HG03521 (cell line): ENCODE data around the gene ITGAD.

Source experiments
- ATAC-seq: cut with Tn5 transposase; IDR thresholded peaks from one replicate; pipeline ENCODE4 v1.9.1; 2021; ENCODE audit warnings: mild to moderate bottlenecking, moderate library complexity; ENCODE audit not compliant: unreplicated experiment

ITGAD gene

DNA sequence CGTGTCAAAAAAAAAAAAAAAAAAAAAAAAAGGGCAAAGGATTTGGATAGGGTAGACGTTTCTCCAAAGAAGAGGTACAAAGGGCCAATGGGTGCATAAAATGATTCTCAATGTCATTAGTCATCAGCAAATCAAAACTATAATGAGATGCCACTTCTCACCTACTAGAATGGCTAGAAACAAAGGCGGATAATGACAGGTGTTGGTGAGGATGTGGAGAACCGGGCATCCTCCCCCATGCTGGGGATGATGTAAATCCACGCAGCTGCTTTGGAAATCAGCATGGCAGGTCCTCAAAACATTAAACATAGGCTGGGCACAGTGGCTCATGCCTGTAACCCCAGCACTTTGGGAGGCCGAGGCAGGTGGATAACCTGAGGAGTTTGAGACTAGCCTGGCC lies 28.7 kb upstream of the ITGAD start:
- ATAC-seq: no peak

DNA sequence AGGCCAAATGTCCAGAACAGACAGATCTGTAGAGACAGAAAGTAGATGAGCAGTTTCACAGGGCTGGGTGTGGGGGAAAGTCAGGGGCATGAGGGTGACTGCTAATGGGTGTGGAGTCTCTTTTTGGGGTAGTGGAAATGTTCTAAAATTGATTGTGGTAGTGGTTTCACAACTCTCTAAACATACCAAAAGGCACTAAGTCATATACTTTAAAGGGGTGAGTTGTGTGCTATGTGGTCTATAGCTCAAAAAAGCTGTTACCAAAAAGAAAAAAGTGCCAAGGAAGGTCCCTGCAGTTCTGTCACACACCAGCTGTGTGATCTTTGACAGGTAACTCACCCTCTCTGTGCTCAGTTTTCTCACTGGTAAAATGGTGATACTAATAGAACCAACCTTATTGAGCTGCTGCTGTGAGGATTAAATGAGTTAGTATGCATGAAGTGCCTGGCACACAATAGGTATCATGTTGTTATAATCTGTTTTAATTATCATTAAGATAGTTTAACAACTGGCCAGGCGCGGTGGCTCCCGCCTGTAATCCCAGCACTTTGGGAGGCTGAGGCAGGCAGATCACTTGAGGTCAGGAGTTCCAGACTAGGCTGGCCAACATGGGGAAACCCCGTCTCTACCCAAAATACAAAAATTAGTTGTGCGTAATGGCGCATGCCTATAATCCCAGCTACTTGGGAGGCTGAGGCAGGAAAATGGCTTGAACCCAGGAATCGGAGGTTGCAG lies 27.8 kb upstream of the ITGAD start:
- ATAC-seq: peak; percentile 71

- ATAC-seq: no peak
Measured at GRCh38 chr16:31367853-31368252, 25.3 kb upstream of the ITGAD start.

DNA sequence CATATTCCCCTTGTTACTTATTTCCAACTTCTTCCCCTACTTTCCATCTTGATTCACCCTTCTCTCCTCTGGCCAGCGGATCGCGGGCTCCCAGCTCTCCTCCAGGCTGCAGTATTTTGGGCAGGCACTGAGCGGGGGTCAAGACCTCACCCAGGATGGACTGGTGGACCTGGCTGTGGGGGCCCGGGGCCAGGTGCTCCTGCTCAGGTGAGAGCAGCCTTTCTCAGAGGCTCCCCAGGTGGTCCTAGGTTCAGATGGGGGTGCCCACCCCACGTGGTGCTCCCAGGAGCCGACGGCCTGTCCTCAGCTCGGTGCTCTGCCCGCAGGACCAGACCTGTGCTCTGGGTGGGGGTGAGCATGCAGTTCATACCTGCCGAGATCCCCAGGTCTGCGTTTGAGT lies 22.1 kb upstream of the ITGAD start:
- no peak for ATAC-seq

GRCh38 chr16:31371619-31372484 lies 21.3 kb upstream of the ITGAD start:
- ATAC-seq: no peak

DNA sequence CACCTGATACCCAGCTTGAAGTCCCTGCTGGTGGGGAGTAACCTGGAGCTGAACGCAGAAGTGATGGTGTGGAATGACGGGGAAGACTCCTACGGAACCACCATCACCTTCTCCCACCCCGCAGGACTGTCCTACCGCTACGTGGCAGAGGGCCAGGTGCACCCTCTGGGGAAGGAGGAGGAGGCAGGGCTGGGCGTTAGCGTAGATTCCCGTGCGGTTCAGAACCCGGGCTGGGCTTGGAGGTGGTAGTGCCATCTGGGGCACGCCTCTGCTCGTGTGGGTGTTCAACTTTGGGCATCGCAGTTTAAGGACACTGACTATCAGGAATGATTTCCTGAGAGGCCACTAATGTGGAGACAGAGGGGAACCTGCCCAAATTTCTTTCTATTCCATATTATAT lies 19.9 kb upstream of the ITGAD start:
- ATAC-seq: no peak

GRCh38 chr16:31375231-31375630 lies 17.9 kb upstream of the ITGAD start:
- ATAC-seq: no peak

DNA sequence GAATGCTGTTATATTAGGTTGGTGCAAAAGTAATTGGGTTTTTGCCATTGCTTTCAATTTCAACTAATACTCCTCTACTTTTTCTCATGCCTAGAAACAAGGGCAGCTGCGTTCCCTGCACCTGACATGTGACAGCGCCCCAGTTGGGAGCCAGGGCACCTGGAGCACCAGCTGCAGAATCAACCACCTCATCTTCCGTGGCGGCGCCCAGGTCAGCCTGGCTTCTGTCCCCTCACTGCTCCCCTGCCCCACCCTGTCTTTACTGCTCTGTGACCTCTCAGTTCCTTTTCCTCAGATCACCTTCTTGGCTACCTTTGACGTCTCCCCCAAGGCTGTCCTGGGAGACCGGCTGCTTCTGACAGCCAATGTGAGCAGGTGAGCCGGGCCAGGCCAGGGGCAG lies 16.4 kb upstream of the ITGAD start:
- ATAC-seq: no peak

DNA sequence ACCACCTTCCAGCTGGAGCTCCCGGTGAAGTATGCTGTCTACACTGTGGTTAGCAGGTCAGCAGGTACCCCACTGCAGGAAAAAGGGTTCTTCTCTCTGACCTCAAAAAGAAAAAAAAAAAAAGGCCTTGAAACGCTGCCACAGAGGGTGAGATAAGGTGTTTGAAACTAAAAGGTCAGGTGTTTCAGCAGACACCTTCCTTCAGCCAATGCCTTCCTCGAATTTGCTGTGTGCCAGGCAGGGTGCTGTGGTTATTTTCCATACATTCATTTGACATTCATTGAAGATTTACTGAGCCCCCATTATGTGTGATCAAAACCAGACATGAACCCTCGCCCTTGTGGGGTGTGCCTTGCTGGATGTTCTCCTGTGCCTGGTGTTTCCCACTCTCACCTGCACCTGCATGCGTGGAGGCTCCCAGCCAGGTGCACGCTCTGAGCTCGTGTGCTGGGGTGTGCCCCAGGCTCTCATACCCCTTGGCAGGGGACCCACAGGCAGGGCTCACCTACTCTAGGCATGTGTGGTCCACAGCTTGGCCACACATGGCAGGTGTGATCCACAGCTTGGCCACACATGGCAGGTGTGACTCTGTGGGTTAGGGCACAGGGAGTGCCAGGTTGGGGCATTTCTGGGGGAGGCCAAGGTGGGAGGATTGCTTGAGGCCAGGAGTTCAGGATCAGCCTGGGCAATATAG lies 15.8 kb upstream of the ITGAD start:
- ATAC-seq: no peak

DNA sequence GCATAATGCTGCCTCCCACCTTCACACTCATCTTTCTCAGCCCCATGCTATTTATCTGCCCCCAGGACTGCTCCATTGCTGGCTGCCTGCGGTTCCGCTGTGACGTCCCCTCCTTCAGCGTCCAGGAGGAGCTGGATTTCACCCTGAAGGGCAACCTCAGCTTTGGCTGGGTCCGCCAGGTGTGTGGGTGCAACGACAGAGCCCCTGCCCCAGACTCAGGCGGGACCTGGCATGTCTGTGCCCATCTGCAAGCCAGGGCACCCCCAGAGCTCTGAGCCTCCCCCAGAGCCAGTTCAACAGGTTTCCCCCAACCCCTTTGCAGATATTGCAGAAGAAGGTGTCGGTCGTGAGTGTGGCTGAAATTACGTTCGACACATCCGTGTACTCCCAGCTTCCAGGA lies 12.9 kb upstream of the ITGAD start:
- no peak for ATAC-seq

- no peak for ATAC-seq
Measured at GRCh38 chr16:31382485-31383161, 10.5 kb upstream of the ITGAD start.

DNA sequence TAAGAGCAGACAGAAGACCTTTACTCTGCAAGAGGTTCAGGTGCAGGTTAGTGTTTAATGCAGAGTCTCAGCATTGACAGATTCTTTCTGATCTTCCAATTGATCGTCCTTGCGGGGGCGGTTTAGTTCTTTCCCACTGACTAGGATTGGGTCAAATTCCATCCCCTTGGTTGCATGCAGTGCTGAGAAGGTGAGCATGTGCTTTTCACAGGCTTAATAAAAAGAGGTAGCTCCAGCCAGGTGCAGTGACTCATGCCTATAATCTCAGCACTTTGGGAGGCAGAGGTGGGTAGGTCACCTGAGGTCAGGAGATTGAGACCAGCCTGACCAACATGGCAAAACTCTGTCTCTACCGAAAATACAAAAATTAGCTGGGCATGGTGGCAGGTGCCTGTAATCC lies 7.5 kb upstream of the ITGAD start:
- ATAC-seq: no peak

GRCh38 chr16:31386157-31386984 lies 6.8 kb upstream of the ITGAD start:
- ATAC-seq: no peak

DNA sequence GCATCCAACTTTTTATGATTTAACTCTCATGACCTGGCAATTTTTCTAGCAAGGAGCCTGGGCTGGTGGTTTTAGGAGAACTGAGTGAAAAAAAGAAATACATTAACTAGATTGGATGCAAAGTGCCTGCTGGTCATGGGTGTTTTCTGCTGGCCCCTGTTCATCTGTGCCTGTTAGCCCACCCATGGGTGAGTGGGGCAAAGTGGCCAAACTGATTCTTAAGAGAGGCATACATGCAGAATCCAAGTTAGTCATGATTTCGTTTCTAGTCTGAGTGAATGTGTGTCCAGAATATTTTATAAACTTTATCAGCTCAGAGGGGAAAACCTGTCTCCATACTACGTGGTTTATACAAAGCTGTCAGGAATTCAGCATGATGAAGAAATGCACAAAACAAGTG lies 4.6 kb upstream of the ITGAD start:
- no peak for ATAC-seq

DNA sequence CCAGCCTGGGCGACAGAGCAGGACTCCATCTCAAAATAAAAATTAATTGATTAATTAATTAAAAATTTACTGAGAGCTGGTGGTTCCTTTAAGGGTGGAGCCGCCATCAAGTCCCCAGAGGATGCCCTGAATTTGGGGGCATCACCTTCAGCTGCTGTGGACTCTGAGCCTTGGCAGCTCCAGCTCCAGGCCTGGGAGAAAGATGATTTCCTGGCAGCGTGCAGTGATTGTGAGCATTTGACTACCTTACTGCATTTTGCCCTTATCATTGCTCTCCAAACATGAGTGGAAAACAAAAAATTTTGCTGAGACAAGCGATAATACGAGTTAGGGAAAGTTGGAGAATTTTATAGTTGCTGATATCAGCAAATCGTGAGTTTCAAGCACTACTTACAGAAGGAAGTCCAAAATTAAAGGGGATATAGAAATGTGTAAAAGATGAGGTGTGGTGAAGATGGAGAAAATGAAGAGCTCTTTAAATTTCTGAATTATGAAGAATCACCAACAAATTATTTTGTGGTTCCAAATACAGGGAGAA lies 2.6 kb upstream of the ITGAD start:
- no peak for ATAC-seq

GRCh38 chr16:31395647-31396046 lies 2.5 kb downstream of the ITGAD start:
- ATAC-seq: no peak

GRCh38 chr16:31397096-31397660 lies 4.0 kb downstream of the ITGAD start:
- no peak for ATAC-seq

DNA sequence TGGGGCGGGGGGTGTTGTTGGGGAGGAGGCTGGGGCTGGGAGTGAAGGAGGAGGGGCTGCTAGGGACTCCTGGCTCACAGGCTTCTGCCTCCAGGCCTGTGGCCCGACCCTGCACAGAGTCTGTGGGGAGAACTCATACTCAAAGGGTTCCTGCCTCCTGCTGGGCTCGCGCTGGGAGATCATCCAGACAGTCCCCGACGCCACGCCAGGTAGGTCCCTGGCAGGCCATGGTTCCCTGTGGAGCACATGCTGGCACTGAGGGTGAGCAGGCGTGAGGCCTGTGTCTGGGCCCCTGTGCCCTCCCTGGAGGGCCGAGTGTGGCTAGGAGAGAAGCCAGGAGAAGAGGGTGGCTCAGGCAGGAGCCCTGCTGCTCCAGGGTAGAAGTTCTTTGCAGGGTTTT lies 4.6 kb downstream of the ITGAD start:
- no peak for ATAC-seq

DNA sequence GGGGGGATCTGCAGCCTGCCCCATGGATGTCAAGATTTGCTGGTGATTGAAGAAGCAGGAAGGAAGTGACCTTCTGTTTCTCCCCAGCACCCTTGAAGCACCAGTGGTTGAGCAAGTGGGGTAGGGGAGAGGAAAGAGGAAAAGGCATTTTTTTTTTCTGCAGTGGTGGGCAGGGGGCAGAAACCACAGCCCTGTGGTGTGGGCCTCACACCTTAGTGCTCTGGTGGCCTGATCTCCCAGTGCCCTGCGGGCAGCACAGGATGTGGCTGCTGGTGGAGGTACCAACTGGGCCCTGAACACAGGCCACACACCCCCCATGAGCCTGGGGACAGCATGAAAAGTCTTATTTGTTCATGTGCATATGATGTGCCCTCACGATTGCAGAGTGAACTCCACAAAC lies 7.1 kb downstream of the ITGAD start:
- no peak for ATAC-seq

- ATAC-seq: no peak
Measured at GRCh38 chr16:31401436-31401835, 8.3 kb downstream of the ITGAD start.
